HG02571 (cell line): ENCODE results near the gene ERICH2.

ENCODE experiments used
- ATAC-seq: cut with Tn5 transposase; IDR thresholded peaks from one replicate; pipeline ENCODE4 v1.9.1; 2021; ENCODE audit warnings: mild to moderate bottlenecking, moderate library complexity; ENCODE audit not compliant: unreplicated experiment

ERICH2 gene

DNA sequence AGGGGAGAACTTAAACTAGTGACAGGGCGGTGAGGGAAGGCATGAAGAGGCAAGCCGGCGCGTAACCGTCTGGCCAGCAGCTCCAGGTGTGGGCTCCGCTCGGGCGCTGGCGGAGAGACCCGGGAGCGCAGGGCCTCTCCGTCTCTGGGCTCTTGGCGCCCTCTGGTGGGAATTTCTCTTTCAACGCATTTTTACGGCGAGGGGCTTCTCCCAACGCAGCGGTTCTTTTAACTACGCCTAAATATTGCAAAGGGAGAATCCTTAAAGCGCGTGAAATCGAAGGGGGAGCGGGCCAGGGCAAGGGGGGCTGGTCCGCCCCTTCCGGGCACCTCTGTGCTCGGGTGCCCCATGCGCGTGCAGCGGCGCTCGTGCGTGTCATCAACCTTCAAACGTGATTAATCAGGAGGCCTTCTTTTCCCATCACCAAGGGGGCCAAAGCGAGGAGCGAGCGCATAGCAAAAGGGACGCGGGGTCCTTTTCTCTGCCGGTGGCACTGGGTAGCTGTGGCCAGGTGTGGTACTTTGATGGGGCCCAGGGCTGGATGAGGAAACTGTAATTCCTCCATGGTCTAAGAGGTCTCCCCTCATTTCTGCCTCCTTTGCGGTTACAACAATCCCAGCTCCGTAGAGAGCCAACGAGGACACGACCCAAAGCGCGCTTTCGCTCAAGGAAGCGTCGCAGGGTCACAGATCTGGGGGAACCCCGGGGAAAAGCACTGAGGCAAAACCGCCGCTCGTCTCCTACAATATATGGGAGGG is 45.7 kb downstream of the ERICH2 start:
- no peak for ATAC-seq

DNA sequence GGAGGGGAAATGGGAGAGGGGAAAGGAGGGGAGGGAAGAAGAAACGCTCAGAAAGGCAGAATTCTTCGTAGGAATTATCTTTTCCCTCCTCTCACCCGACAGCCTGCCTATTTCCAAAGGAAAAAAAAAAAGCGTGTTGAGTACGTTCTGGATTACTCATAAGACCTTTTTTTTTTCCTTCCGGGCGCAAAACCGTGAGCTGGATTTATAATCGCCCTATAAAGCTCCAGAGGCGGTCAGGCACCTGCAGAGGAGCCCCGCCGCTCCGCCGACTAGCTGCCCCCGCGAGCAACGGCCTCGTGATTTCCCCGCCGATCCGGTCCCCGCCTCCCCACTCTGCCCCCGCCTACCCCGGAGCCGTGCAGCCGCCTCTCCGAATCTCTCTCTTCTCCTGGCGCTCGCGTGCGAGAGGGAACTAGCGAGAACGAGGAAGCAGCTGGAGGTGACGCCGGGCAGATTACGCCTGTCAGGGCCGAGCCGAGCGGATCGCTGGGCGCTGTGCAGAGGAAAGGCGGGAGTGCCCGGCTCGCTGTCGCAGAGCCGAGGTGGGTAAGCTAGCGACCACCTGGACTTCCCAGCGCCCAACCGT is 46.4 kb downstream of the ERICH2 start, which contains the start of gene GAD1:
GAD1 (plus strand) TSS at position 384 of the 589 bp plus-strand sequence. CDS start 1,705 bp downstream, outside the sequence.
- ATAC-seq, result no peak

DNA sequence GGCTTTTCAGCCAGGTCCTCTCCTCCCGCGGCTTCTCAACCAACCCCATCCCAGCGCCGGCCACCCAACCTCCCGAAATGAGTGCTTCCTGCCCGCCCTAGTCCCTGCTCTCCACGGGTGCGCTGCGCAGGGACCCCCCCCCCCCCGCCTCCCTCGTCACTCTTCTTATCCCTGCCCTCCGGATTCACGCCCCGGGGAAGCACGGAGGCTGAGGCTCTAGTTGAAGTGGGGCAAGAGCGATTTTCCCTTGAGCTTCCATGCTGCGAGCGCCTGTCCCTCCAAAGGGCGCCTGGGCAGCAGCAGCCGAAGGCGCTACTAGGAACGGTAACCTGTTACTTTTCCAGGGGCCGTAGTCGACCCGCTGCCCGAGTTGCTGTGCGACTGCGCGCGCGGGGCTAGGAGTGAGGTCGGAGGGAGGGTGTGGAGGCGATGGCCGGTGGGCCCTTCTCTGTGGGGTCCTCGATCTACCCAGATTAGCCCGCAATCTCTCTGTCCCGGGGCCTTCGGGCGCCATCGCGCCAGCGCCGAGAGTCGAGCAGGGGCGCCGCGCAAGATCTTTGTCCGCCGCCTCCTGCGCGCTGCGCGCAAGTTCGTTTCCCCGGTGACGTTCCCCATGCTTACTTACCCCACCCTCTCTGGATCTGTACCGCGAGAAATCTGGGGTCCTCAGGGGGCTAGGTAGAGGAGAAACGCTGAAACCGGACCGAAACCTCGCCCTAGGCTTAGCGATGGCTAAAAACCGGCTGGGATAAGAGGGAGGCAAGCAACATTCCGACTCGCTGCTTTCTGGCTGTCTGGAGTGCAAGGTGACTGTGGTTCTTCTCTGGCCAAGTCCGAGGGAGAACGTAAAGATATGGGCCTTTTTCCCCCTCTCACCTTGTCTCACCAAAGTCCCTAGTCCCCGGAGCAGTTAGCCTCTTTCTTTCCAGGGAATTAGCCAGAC is 47.2 kb downstream of the ERICH2 start:
- no peak for ATAC-seq

DNA sequence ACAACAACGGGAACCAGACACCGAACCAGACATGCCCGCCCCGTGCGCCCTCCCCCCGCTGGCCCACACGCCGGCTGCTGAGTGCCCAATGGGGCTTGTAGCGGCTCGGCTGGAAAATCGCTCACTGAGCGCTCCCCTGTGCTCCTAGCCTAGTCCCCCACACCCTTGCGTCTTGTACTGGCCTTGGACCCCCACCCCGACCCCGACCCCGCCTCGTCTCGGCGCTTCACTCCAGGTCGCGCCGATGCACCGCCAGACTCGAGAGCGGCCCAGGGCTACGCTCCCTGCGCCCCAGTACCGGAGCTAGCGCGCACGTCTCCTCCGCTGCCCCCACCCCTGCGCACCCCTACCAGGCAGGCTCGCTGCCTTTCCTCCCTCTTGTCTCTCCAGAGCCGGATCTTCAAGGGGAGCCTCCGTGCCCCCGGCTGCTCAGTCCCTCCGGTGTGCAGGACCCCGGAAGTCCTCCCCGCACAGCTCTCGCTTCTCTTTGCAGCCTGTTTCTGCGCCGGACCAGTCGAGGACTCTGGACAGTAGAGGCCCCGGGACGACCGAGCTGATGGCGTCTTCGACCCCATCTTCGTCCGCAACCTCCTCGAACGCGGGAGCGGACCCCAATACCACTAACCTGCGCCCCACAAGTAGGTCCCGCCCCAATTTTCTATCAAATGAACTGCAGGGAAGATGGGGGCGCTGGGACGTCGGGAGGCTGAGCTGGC is 48.0 kb downstream of the ERICH2 start:
- ATAC-seq, result no peak

DNA sequence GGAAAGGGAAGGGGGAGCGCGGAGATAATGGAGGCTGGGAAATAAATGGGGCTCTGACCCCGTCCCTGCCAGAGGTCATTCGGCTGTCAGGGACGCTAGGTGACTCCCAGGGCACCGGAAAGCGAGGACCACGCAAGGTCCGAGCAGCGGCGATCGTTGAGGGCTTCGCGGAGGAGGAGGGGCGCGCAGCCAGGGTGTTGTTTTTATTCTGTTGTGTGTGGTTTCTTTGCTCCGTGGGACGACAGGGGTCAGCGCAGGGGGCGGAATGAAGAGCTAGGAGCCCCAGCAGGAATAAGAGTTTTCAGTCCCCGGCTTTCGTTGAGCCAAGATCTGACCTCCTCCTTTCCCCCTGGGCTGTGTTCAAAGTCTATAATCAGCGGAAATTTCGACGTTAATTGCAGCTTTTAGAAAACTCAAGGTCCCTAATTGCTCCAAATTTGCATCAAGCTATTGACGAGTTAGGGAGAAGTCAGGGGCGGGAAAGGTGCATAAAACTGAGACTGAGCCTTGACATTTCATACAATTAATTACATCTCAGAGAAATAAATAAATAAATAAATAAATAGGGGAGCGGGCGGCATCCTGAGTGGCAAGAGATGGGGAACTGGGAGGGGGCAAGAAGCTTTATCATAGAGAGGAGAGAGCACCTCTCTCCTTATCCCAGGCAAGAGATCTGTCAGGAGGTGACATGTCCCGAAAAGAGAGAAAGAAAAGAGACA is 48.7 kb downstream of the ERICH2 start:
- no peak for ATAC-seq

DNA sequence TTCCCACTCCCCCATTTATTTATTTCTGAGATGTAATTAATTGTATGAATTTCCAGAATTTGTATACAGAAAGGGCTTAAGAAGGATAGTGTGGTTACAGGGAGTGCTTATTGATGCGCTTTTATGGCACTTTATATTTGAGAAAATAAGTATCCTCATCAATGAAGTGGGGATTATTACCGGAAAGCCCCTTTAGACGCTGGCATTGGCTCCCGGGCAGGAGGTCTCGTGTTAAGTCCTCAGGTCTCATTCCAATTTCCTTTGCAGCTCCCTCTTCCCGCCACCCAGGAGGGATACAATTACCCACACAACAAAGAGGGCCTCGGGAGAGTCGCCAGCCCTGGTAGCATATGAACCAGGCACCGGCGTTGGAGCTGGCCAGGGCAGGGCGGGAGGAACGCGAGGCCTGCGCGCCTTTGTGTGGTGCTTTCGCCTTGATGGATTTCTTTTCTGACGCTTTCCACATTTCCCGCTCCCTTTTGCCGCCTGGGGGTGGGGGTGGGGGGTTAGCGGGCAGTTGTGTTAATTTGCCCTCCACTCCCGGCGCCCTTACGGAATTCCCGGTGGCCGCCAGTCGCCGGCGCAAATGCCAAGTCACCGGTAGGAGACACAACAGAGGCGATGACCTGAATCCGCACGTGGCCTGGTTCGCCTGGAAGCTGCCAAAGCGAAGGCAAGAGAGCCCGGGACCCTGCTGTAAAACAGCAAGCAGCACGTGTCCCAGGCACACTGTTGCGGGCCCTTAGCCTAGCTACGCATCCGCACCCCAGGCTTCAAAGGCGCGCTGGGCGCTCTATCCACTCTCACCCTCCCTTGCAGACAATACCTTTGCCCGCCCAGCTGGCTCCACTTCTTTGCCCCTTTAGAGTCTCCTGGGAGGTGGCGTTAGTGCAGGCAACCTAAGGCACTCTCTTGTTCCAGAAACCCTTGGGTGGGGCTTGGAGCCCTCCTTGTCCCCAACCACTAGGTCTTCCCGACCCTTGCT is 49.8 kb downstream of the ERICH2 start:
- ATAC-seq, result no peak

DNA sequence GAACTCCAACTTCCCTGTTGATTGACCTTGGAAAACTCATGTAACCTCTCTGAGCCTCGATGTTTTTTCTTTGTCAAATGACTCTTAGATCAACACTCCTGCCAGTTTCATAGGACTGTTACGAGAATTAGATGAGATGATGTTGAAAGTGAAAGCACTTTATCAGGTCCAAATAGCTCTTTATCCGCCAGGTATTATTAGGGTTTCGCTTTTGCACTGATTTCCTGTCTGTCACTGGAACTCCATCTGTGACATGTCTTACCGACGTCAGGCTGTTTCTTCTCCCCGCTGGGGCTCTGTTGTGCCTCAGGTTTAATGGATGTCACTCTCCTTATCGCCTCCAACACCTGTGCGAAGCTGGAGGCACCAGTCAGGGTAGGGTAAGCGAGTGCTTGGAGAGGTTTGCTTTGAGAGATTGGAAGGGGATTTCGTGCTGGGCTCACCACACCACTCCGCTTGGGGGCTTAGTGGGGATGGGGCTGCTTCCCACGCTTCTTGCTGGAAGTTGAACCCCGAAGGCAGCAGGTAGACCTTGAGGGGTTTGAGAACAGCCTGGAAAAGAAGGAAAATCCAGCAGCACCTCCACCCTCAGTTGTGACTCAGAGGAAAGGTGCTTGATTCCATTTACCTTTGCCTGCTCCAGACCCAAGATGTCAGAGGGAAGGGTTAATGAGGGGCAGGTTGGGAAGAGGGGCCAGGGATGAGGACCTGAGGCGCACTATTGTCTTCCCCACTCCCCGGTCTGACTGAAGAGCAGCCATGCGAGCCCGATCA is 50.8 kb downstream of the ERICH2 start:
- no peak for ATAC-seq

DNA sequence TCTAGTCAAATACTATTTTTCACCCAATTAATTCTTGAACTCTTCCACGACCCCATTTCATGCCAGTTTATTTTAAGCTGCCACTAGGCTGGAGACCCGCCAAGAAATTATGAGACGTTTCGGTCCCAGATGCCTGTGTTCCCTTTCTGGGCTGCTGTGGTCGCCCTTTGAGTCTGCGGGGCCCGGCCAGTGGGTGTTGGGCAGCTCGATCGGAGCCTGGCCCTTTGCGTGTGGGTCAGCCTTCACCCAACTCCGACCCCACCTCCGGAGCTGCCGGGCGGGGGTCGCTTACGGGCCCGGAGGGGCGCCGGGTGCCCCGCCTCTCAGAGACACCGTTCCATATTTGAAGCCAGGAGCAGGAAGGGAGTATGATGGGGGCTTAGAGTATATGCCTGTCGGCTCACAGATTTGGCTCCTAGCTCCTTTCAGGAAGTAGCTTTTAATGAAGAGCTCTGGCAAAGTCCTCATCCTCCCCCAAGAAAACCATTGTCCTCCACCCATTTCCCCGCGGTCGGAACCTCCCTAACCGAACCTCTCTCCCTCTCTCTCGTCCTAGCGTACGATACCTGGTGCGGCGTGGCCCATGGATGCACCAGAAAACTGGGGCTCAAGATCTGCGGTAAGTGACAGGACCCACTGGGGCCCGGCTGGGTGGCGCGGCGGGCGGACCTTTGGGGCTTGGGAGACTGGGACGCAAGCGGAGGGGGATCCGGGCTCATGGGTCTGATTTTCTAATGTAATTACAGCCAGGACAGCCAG is 51.5 kb downstream of the ERICH2 start:
- ATAC-seq, result no peak

DNA sequence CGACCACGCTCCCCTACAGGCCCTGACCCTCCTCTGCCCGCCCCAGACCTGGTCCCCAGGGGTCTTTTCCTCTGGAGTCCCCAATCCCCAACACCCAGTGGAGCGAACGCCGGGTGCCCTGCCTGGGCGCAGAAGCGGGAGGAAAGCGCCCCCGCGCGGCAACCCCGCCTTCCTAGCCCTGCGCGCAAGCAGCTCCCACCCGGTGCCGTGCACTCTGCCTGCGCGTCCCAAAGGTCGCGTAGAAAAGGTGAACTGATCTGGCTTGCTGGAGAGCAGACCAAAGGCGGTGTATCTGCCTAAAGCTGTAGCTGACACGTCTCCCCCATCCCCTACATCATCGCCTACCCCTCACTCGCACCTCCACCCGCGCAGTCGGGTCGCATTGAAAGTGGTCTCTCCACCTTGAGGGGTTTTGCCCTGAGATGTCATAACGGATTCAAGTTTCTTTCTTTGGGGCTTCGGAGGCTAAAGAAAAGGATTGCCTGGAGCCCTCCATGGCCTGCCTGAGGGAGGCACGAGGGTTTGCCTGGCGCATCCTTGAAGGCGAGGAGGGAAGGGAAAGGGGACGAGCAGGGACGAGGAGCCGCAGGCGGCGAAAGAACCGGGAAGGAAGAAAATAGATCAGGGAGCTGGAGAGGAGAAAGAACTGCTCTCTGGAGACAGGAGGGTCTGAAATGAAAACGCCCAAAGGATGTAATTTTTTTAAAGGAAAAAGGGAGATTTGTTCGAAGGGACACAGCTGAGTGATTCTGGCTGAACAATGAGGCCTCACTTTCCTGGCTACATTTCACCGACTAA is 52.3 kb downstream of the ERICH2 start:
- ATAC-seq, result no peak

DNA sequence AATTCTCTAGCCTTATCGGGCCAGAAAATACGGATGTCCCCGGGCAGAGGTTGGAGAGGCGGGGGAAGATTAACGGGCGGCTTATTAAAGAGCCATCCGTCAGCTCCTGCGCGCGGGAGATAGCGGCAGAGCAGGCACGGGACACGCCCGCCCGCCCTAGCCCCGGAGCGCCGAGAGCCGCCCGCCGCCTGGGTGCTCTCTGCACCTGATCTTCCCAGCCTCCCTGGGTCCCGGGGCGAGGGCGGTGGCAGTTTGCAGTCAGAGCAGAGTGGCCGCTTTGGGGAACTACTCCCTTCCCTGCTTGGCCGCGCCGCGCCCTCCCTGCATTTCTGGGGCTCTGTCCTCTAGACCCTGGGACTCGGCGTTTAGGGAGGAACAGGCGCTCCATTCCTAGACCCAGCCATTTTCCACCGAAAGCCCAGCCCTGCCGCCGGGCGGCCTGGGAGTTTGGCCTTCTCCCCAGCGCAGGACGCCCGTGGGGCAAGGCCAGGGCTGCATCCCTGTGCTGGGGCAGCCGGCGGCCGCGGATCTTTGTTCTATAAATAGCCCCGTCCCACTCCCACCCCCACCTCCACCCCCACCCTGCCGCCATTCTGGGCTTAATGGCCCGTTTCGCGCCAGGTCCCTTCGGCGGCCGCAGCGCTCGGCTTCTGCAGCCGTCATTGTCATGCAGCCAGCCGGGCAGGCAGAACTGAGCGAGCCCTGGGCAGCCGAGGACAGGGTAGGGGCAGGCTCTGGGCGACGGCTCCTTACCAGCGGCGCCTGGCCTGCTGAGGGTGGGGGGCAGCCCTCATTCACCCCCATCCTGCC is 53.1 kb downstream of the ERICH2 start:
- no peak for ATAC-seq

DNA sequence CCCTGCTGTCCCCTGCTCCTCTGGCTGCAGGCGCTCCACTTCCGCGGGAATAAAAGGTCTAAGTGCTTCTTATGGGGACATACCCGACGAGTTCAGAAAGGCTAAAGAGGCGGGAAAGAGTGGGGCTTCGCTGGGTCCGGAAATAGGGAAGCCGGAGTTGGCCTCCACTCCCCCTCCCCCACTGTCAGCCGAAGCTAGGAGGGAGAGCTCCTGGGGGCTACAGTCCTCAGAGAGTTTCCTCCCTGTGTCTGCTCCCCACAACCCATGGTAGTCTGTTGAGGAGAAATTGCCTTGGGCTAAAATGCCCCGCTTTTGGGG is 53.7 kb downstream of the ERICH2 start:
- no peak for ATAC-seq

DNA sequence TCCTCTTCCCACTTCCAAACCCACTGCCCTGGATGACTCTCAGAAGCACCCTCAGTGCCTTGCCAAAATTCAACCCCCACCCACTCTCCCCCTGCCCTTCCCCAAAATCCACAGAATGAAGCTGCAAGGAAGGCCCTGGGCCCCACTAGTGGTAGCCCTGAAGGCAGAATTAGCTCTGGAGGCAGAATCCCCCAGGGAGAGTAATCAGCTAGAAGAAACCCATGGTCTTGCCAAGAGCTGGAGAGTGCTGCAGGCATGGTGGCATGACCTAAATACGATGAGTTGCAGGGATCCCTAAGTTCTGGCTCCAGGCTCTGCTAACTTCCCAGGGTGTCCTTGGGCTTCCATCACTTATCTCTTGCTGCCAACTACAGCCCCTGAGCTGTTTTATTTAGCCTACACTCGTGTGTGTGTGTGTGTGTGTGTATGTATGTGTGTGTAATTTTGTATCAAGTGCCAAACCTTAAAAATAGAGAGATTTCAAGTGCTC is 54.4 kb downstream of the ERICH2 start:
- no peak for ATAC-seq

DNA sequence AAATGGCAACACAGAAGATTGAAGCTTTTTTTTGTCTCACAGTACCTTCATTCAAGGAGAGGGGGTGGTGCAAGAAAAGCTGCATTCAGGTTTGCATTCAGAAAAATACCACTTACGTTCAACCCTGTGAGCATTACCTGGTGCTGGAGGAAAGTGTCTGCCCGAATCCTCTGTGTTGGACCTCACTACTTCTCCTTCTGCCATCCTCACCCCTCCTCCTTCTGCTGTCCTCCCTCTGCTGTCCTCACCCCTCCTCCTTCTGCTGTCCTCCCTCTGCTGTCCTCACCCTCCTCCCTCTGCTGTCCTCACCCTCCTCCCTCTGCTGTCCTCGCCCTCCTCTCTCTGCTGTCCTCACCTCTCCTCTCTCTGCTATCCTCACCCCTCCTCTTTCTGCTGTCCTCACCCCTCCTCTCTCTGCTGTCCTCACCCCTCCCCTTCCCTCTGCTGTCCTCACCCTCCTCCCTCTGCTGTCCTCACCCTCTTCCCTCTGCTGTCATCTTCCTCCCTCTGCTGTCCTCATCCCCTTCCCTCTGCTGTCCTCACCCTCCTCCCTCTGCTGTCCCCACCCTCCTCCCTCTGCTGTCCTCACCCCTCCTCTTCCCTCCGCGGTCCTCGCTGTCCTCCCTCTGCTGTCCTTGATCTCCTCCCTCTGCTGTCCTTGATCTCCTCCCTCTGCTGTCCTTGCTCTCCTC is 57.8 kb downstream of the ERICH2 start:
- ATAC-seq, result no peak

DNA sequence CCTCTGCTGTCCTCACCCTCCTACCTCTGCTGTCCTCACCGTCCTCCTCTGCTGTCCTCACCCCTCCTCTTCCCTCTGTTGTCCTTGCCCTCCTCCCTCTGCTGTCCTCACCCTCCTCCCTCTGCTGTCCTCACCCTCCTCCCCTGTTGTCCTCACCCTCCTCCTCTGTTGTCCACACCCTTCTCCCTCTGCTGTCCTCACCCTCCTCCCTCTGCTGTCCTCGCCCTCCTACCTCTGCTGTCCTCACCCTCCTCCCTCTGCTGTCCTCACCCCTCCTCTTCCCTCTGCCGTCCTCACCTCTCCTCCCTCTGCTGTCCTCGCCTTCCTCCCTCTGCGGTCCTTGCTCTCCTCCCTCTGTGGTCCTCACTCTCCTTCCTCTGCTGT is 58.3 kb downstream of the ERICH2 start:
- no peak for ATAC-seq

DNA sequence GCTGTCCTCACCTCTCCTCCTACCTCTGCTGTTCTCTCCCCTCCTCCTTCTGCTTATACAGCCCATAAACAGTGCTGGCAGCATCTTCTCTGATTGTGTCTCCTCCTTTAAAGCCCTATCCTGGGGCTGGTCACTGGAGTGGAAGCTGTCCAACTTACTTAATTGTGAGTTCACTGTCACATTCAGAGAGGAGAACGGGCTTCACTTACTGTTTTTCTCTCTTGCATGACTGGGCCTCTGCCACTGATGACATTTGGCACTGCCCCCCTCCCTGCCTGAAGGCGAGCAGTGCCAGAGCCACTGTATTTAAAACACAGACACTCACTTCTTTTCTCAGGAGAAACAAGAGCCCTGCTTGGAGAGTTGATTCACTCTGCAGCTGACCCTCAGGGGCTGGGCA is 58.9 kb downstream of the ERICH2 start:
- no peak for ATAC-seq
